GM12878 (cell line): ENCODE results near the gene PKLR. TPM values are rescaled to one million over a fixed set of nuclear protein-coding genes. Genes with fewer than 3 reads are reported as not detected.

Experiments used
- CBX3 ChIP-seq: fragments of 200-600 bp; sonication (generic); IDR thresholded peaks from 2 replicates; pipeline ENCODE4 v1.6.1; 2016; ENCODE audit warnings: low read depth, borderline replicate concordance
- E4F1 ChIP-seq: fragments of 450-650 bp; IDR thresholded peaks from 2 replicates; pipeline ENCODE4 v1.6.1; 2018; ENCODE audit warnings: borderline replicate concordance, mild to moderate bottlenecking; ENCODE audit not compliant: partially characterized antibody
- ELK1 ChIP-seq: IDR thresholded peaks from 2 replicates; pipeline ENCODE4 v1.6.1; 2012; ENCODE audit warnings: low read depth, low read length, improper control_type of control experiment
- HDAC2 ChIP-seq: fragments of 200-600 bp; sonication (generic); IDR thresholded peaks from 2 replicates; pipeline ENCODE4 v1.6.1; 2017
- IRF4 ChIP-seq: IDR thresholded peaks from 2 replicates; pipeline ENCODE4 v1.6.1; 2011; ENCODE audit warnings: low read depth, low read length
- IRF5 ChIP-seq: fragments of 450-650 bp; IDR thresholded peaks from 2 replicates; pipeline ENCODE4 v1.6.1; 2017; ENCODE audit warnings: borderline replicate concordance
- POLR2AphosphoS5 ChIP-seq: IDR thresholded peaks from 2 replicates; pipeline ENCODE4 v1.6.1; 2011; ENCODE audit warnings: mild to moderate bottlenecking, low read length, inconsistent platforms
- RAD51 ChIP-seq: fragments of 450-650 bp; IDR thresholded peaks from 2 replicates; pipeline ENCODE4 v1.6.1; 2016; ENCODE audit warnings: moderate library complexity, mild to moderate bottlenecking, inconsistent platforms
- TCF7 ChIP-seq: IDR thresholded peaks from 2 replicates; pipeline ENCODE4 v1.6.1; 2014; ENCODE audit warnings: antibody characterized with exemption, borderline replicate concordance
- ZNF217 ChIP-seq: fragments of 450-650 bp; IDR thresholded peaks from 2 replicates; pipeline ENCODE4 v1.6.1; 2017; ENCODE audit warnings: antibody characterized with exemption, mild to moderate bottlenecking
- polyA plus RNA-seq, 11 experiments: library from polyadenylated mRNA; depleted of rRNA in 4 of 11; unstranded in 6 of 11; stranded (reverse) in 5 of 11; fragments of >200 nt; fragmentation: Nextera tagmentation in 4 of 11; fragmentation: Illumina TruSeq in 1 of 11; extraction: Ambion mirVana in 4 of 11; extraction: Trizol in 1 of 11; gene quantifications; 1 replicate in 1 of 11; 2 replicates in 10 of 11; pipeline versions ENCODE4 v1.2.1 to v1.2.3, GENCODE V29; 2011 to 2016; ENCODE audit warnings: inconsistent platforms in 2 of 11, missing spikeins in 2 of 11, low read depth in 1 of 11
- total RNA-seq, 4 experiments: library from RNA; depleted of rRNA in 3 of 4; stranded (reverse); fragments of >200 nt in 3 of 4; fragmentation: Illumina TruSeq in 1 of 4; extraction: Trizol in 1 of 4; gene quantifications; 2 replicates each; pipeline versions ENCODE4 v1.2.1 to v1.2.3, GENCODE V29; 2013 to 2021

Gene PKLR
- total and polyA plus RNA-seq, 10 of the 15 experiments (the other 5 are each of a cell fraction or from before 2014, with no cell fraction given), result 0.04 to 0.15 (median 0.08) TPM; not detected in 7

- TF ChIP-seq ELK1 (peak; percentile 15; the same call in 1 of the 2 replicates), ZNF217 (peak; percentile 52; the same call in 1 of the 2 replicates), CBX3 (no peak), HDAC2 (0 out of 2 replicates have a peak, but pooled peaks have one; percentile 48), IRF4 (peak; percentile 89), RAD51 (peak; percentile 80), IRF5 (peak; percentile 39; the same call in 1 of the 2 replicates), POLR2AphosphoS5 (peak; percentile 97), E4F1 (peak; percentile 62), TCF7 (peak; percentile 92)
Measured at GRCh38 chr1:155244368-155245162, 56.7 kb downstream of the PKLR start (continued).
